Fibroblast of gingiva (primary cell): Measurements from ENCODE around the gene UNC13C.

ENCODE experiments used
- DNase-seq: peaks from one replicate; pipeline ENCODE4 v3.0.0-alpha.2; 2011; ENCODE audit warnings: low read depth

UNC13C gene

DNA sequence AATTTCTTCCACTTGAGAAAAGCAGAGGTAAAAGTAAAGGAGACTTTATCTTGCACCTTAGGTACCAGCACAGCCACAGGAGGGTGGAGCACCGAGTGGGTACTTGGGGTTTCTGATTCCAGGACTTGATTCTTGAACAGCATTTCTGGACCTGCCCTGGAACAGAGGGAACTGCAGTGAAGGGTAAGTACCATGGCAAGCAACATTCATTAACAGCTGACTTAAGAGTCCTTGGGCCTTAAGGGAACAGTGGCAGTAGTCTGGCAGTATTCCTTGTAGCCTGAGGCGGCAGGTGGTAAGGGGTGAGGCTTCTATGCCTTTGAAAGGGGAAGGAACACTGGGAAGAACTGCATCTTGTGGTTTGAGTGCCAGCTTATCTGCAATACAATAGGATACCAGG, 666.6 kb downstream of the UNC13C start:
- DNase-seq = no peak

DNA sequence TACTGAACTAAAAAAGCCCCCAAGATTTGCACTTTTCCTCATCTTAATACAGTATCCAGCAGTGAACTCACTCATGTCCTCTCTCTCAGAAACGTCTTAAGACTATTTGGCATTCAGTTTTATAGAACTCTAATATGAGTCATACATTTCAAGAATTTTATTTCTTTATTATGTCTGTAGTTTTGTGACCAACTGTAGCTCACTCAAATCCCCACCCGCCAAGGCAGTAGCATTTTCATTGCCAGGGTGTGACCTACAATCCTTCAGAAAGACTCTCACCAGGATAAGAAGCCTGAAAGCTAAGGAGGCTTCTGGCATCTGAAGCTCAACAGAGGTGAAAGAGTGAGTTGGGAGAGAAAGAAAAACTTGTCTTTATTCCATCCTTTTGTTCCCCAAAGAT, 681.4 kb downstream of the UNC13C start:
- DNase-seq = no peak

DNA sequence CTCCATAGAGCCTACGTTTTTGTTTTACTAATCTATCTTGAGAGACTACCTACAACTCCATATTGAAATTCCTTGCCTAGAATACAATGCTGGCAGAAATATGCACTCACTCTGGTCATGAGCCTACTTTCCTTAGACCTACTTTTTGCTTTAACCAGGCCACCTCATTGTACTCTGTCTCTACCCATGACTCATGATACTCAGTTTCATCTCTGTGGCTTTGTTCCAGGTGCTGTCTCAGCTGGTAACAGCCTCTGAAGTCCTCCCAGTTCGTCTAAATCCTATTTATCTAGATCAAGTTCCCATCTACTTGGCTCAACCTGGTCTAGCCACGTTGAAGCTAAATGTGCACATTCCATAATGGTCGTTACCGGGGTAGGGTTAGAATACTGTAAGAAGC, 682.1 kb downstream of the UNC13C start:
- DNase-seq = no peak

DNA sequence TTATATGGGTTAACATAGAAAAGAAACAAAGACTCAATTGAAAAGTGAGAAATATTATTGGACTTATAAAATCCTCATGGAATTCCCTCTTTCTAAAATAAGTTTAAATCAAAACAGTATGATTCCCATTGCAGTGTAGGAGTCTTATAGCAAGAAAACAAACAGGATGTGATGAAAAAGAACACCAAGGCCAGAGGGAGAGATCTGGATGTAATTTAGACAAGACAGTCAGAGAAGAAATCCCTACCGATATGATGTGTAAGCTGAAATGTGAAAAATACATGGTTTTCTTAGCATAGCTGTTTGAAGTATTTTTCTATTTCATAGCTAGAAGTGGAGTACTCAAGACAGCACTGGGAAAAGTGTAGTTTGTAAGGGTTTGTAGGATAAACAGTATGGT, 697.0 kb downstream of the UNC13C start:
- no peak for DNase-seq

DNA sequence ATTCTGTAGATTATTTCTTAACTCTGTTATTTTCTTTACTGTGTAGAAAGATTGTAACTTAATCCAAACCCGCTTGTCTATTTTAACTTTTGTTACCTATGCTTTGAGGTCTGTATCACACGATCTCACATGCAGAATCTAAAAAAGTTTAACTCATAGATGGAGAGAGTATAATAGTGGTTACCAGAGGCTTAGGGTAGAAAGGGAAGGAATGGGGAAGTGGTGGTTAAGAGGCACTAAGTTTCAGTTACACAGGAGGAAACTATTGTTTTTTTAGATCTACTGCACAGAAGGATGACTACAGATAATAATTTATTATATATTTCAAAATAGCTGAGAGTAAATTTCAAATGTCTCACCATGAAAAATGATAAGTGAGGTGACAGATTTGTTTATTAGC, 703.3 kb downstream of the UNC13C start:
- DNase-seq = no peak
